ENCODE data around the gene ABCF2. TPM values are rescaled to one million over a fixed set of nuclear protein-coding genes. Genes with fewer than 3 reads are reported as not detected.

Gene ABCF2
- polyA plus RNA-seq, 1 experiment: 62.5 TPM

- Histone ChIP-seq H3K27me3 (ENCODE audit: control insufficient read depth, insufficient read depth, low read length) (no peaks in the 10 kb centered on the region), H3K4me3 (ENCODE audit: low read depth, low read length) (no peak overlapping the region), H3K36me3 (ENCODE audit: control insufficient read depth, insufficient read depth, low read length) (peaks cover 40% of the 10 kb centered on the region)
- no peak for DNase-seq (ENCODE audit: low read depth)
- no peak for TF ChIP-seq CTCF (IDR thresholded peaks at IDR 0.05; ENCODE audit: insufficient read depth, low read depth, low read length)
- ChIA-PET CTCF (no interaction called here), POLR2A (no interaction called here)
Observed at GRCh38 chr7:151239837-151240459, 12.9 kb upstream of the ABCF2 start.

DNA sequence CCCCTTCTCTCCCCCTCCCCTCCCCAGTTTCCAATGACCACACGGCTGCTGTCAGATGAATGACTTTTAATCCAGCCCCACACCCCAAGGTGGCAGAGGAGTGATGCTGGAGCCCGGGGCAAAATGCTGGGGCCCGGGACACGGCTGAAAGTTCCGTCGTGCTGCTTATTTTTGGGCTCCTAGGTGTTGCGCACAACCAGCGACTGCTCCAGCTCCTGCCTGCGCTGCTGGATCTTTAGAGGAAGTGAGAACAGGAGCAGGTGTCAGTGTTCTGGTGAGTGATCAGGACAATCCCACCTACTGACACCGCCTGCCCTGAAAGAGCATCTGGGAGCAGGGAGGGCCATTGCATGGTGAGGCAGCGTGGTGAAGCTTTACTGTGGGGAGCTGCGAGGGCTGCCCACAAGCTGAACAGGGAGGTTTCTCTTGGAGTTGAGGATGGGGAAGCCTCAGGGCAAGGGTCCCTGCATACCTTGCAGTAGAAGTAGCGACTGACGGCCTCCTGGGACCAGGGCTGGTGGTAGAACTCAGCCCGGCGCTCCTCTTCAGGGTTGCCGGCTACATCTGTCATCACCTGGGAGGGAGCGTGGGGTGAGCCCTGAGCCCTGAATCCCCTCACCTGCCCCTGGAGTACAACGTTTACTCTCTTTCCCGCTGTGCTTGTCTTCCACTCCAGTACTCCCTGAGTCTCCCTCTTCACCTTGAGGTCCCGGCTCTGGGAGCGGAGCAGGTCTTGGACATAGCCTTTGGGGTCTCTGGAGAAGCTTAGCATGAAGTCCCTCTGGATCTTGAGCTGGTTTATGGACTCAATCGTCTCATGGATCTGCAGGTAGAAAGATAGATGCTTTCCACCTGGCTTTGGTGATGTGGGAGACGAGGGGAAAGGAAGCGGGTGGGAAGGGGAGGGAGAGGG lies 12.2 kb upstream of the ABCF2 start:
- no peaks in the 10 kb centered on the region for H3K27me3 ChIP-seq (ENCODE audit: control insufficient read depth, insufficient read depth, low read length)
- POLR2A ChIA-PET: no interaction called here

DNA sequence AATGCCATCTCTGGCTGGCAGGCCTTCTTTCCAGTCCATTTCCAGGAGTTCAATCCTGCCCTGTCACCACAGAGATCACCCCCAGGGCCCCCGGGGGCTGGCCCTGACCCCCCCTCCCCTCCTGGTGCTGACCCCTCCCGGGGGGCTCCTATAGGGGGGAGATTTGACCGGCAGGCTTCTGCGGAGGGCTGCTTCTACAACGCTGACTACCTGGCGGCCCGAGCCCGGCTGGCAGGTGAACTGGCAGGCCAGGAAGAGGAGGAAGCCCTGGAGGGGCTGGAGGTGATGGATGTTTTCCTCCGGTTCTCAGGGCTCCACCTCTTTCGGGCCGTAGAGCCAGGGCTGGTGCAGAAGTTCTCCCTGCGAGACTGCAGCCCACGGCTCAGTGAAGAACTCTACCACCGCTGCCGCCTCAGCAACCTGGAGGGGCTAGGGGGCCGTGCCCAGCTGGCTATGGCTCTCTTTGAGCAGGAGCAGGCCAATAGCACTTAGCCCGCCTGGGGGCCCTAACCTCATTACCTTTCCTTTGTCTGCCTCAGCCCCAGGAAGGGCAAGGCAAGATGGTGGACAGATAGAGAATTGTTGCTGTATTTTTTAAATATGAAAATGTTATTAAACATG lies 11.3 kb upstream of the ABCF2 start:
- H3K36me3 ChIP-seq (ENCODE audit: control insufficient read depth, insufficient read depth, low read length): peaks cover 41% of the 10 kb centered on the region
- no peak overlapping the region for H3K4me3 ChIP-seq (ENCODE audit: low read depth, low read length)
- TF ChIP-seq CTCF (IDR thresholded peaks at IDR 0.05; ENCODE audit: insufficient read depth, low read depth, low read length): no peak
- ChIA-PET POLR2A (no interaction called here), CTCF (no interaction called here)
- H3K27me3 ChIP-seq (ENCODE audit: control insufficient read depth, insufficient read depth, low read length): no peaks in the 10 kb centered on the region
- no peak for DNase-seq (ENCODE audit: low read depth)

More for the DNA sequence above, 12.2 kb upstream of the ABCF2 start:
- no peak for TF ChIP-seq CTCF (IDR thresholded peaks at IDR 0.05; ENCODE audit: insufficient read depth, low read depth, low read length)
- peaks cover 41% of the 10 kb centered on the region for H3K36me3 ChIP-seq (ENCODE audit: control insufficient read depth, insufficient read depth, low read length)
- CTCF ChIA-PET: no interaction called here
- DNase-seq (ENCODE audit: low read depth): no peak
- H3K4me3 ChIP-seq (ENCODE audit: low read depth, low read length): no peak overlapping the region

- H3K4me3 ChIP-seq (ENCODE audit: low read depth, low read length): no peak overlapping the region
- no peak for TF ChIP-seq CTCF (IDR thresholded peaks at IDR 0.05; ENCODE audit: insufficient read depth, low read depth, low read length)
- CTCF ChIA-PET: interaction anchor here (0.6 to 2.2 kb wide), 3 partner anchors 9 to 329 kb away, joined by 3 to 15 read pairs (median 5); no protein-coding TSS in a partner anchor
- H3K36me3 ChIP-seq (ENCODE audit: control insufficient read depth, insufficient read depth, low read length): peaks cover 41% of the 10 kb centered on the region
- DNase-seq (ENCODE audit: low read depth): no peak
- POLR2A ChIA-PET: interaction anchor here (0.9 kb wide), 1 partner anchor 10 kb away, joined by 3 read pairs; the partner anchor contains the start of gene ABCF2
- no peaks in the 10 kb centered on the region for H3K27me3 ChIP-seq (ENCODE audit: control insufficient read depth, insufficient read depth, low read length)
Observed at GRCh38 chr7:151237244-151238189, 10.5 kb upstream of the ABCF2 start.

Data from BJ (cell line).